NCI-H1436 (cell line): ENCODE data around the gene BSN.

ENCODE experiments used
- DNase-seq: peaks from one replicate; lab custom pipeline; 2025; lab: John Stamatoyannopoulos, UW

Gene BSN

GRCh38 chr3:49601358-49602048, 47.2 kb downstream of the BSN start:
- no peak for DNase-seq

GRCh38 chr3:49602049-49602554, 47.8 kb downstream of the BSN start:
- DNase-seq, result no peak

- DNase-seq, result no peak
Measured at GRCh38 chr3:49602877-49603411, 48.7 kb downstream of the BSN start.

- no peak for DNase-seq
Measured at GRCh38 chr3:49606427-49606826, 52.1 kb downstream of the BSN start.

- DNase-seq, result no peak
Measured at GRCh38 chr3:49607105-49607591, 52.9 kb downstream of the BSN start.

- DNase-seq, result no peak
Measured at GRCh38 chr3:49607796-49608195, 53.5 kb downstream of the BSN start.

- no peak for DNase-seq
Measured at GRCh38 chr3:49609314-49609713, 55.0 kb downstream of the BSN start.

GRCh38 chr3:49609815-49610214, 55.5 kb downstream of the BSN start:
- DNase-seq, result no peak

GRCh38 chr3:49610666-49611280, 56.5 kb downstream of the BSN start:
- no peak for DNase-seq

- no peak for DNase-seq
Measured at GRCh38 chr3:49611291-49611690, 57.0 kb downstream of the BSN start.

GRCh38 chr3:49611719-49612118, 57.4 kb downstream of the BSN start:
- no peak for DNase-seq

- DNase-seq, result no peak
Measured at GRCh38 chr3:49614936-49615335, 60.7 kb downstream of the BSN start.

- DNase-seq, result no peak
Measured at GRCh38 chr3:49616061-49616460, 61.8 kb downstream of the BSN start.

GRCh38 chr3:49616491-49616941, 62.2 kb downstream of the BSN start:
- DNase-seq, result no peak

- no peak for DNase-seq
Measured at GRCh38 chr3:49617390-49618013, 63.2 kb downstream of the BSN start.

GRCh38 chr3:49618412-49618811, 64.1 kb downstream of the BSN start:
- no peak for DNase-seq

GRCh38 chr3:49619649-49620048, 65.4 kb downstream of the BSN start:
- DNase-seq, result no peak

GRCh38 chr3:49620728-49621127, 66.5 kb downstream of the BSN start:
- no peak for DNase-seq

- no peak for DNase-seq
Measured at GRCh38 chr3:49623071-49623470, 68.8 kb downstream of the BSN start.

- DNase-seq, result no peak
Measured at GRCh38 chr3:49625071-49625470, 70.8 kb downstream of the BSN start.

GRCh38 chr3:49626101-49626581, 71.9 kb downstream of the BSN start:
- no peak for DNase-seq

- no peak for DNase-seq
Measured at GRCh38 chr3:49626796-49627195, 72.5 kb downstream of the BSN start.

GRCh38 chr3:49627634-49628033, 73.4 kb downstream of the BSN start:
- no peak for DNase-seq
